OCI-LY3 (cell line): ENCODE data around the gene SYTL3.

Experiments
- H2AFZ ChIP-seq: fragments of 200-600, 300-600 bp; shearing (Covaris generic); 2 replicates; pipeline ENCODE4 v1.6.0; 2014; ENCODE audit warnings: antibody characterized with exemption, low read depth, low read length
- H3K27ac ChIP-seq: fragments of 200-600, 300-600 bp; sonication (generic); 2 replicates; pipeline ENCODE4 v1.5.1; 2014; ENCODE audit warnings: mild to moderate bottlenecking, low read length, moderate library complexity, mixed read lengths
- H3K27me3 ChIP-seq: fragments of 200-600, 300-600 bp; sonication (generic); 2 replicates; pipeline ENCODE4 v1.6.1; 2014; ENCODE audit warnings: low read depth, low read length, mixed read lengths
- H3K36me3 ChIP-seq: fragments of 200-600, 300-600 bp; sonication (generic); replicated peaks from 2 replicates; pipeline ENCODE3; 2014; ENCODE audit warnings: low read depth, low read length, mixed read lengths
- H3K4me1 ChIP-seq: fragments of 300-600, 200-600 bp; sonication (generic); 2 replicates; pipeline ENCODE4 v1.6.1; 2014; ENCODE audit warnings: low read length, mixed read lengths
- H3K4me2 ChIP-seq: fragments of 200-600, 300-600 bp; sonication (generic); 2 replicates; pipeline ENCODE4 v1.6.1; 2014; ENCODE audit warnings: low read length, mixed read lengths
- H3K4me3 ChIP-seq: fragments of 300-600, 200-600 bp; sonication (generic); 2 replicates; pipeline ENCODE4 v1.5.1; 2014; ENCODE audit warnings: antibody characterized with exemption, mild to moderate bottlenecking, low read length, moderate library complexity
- H3K79me2 ChIP-seq: fragments of 300-600, 200-600 bp; shearing (Covaris generic); 2 replicates; pipeline ENCODE4 v1.6.1; 2014; ENCODE audit warnings: mild to moderate bottlenecking, low read length, mixed read lengths
- H3K9ac ChIP-seq: fragments of 300-600, 200-600 bp; shearing (Covaris generic); 2 replicates; pipeline ENCODE4 v1.6.0; 2014; ENCODE audit warnings: mild to moderate bottlenecking, low read length, moderate library complexity
- H3K9me3 ChIP-seq: fragments of 200-600, 300-600 bp; shearing (Covaris generic); 2 replicates; pipeline ENCODE4 v1.6.1; 2014; ENCODE audit warnings: low read length, mixed read lengths; ENCODE audit not compliant: insufficient read depth
- H4K20me1 ChIP-seq: fragments of 200-600, 300-600 bp; sonication (generic); 2 replicates; pipeline ENCODE4 v1.6.1; 2016; ENCODE audit warnings: low read length, mixed read lengths; ENCODE audit not compliant: insufficient read depth
- CTCF ChIP-seq: fragments of 200-600, 300-600 bp; sonication (generic); IDR thresholded peaks from 2 replicates; pipeline ENCODE4 v1.5.1; 2014; ENCODE audit warnings: antibody characterized with exemption, low read length, low read depth
- EZH2phosphoT487 ChIP-seq: fragments of 200-600 bp; shearing (Covaris generic); IDR thresholded peaks from 2 replicates; pipeline ENCODE4 v1.6.1; 2018; ENCODE audit warnings: antibody characterized with exemption, mixed run types, low read depth

Gene SYTL3

GRCh38 chr6:158799051-158799792 lies 149.4 kb downstream of the SYTL3 start:
- Histone ChIP-seq H3K9ac (no peak overlapping the region), H4K20me1 (peaks cover 94% of the 10 kb centered on the region), H3K36me3 (peaks cover 5% of the 10 kb centered on the region), H3K4me3 (no peak overlapping the region), H3K4me1 (peaks cover 34% of the 10 kb centered on the region), H3K79me2 (peaks cover 97% of the 10 kb centered on the region), H3K27me3 (no peaks in the 10 kb centered on the region), H3K27ac (no peak overlapping the region), H3K9me3 (no peaks in the 10 kb centered on the region), H3K4me2 (no peak overlapping the region), H2AFZ (no peak overlapping the region)
- no peak for TF ChIP-seq EZH2phosphoT487
- peak; percentile 37 for TF ChIP-seq CTCF

GRCh38 chr6:158801655-158802294 lies 151.9 kb downstream of the SYTL3 start:
- Histone ChIP-seq H3K9ac (no peak overlapping the region), H3K27me3 (no peaks in the 10 kb centered on the region), H3K9me3 (no peaks in the 10 kb centered on the region), H3K4me3 (no peak overlapping the region), H4K20me1 (peaks cover 93% of the 10 kb centered on the region), H3K4me1 (peaks cover 34% of the 10 kb centered on the region), H3K27ac (no peak overlapping the region), H3K36me3 (no peaks in the 10 kb centered on the region), H3K4me2 (no peak overlapping the region), H3K79me2 (peaks cover 95% of the 10 kb centered on the region), H2AFZ (no peak overlapping the region)
- no peak for TF ChIP-seq CTCF
- no peak for TF ChIP-seq EZH2phosphoT487

GRCh38 chr6:158803733-158804143 lies 153.9 kb downstream of the SYTL3 start:
- H3K9ac ChIP-seq: no peak overlapping the region

More at GRCh38 chr6:158803733-158804143, 153.9 kb downstream of the SYTL3 start:
- Histone ChIP-seq H4K20me1 (peaks cover 91% of the 10 kb centered on the region), H3K79me2 (peaks cover 95% of the 10 kb centered on the region), H3K4me3 (no peak overlapping the region), H3K27ac (no peak overlapping the region), H3K4me1 (peaks cover 20% of the 10 kb centered on the region), H2AFZ (no peak overlapping the region), H3K27me3 (no peaks in the 10 kb centered on the region), H3K36me3 (peaks cover 8% of the 10 kb centered on the region), H3K9me3 (peaks cover 3% of the 10 kb centered on the region; the same call in 1 of the 2 replicates), H3K4me2 (no peak overlapping the region)
- TF ChIP-seq EZH2phosphoT487 (no peak), CTCF (no peak)
